Effector memory CD8-positive, alpha-beta T cell (primary cell): ENCODE data around the gene RAD17.
"Not testable (repeated sequence)": the region's sequence is repeated elsewhere in the genome, so short reads cannot be mapped to it uniquely, and the experiment has no call there.

ENCODE experiments used
- ATAC-seq: fragments of 150-1000 bp; cut with Tn5 transposase; replicated peaks from 2 replicates; pipeline ENCODE4 v1.10.0; 2021; ENCODE audit warnings: mild to moderate bottlenecking, moderate library complexity
- DNase-seq, 3 experiments: peaks; one replicate each; pipeline ENCODE4 v3.0.0; 2021
- H3K27ac Mint-ChIP-seq, 2 donors: one replicate each; pipeline ENCODE4 v1.8.0; 2022; ENCODE audit warnings: mild to moderate bottlenecking in 2 of 2, mixed read lengths in 2 of 2, moderate library complexity in 2 of 2
- H3K27me3 Mint-ChIP-seq, 2 donors: one replicate each; pipeline ENCODE4 v1.8.0; 2022; ENCODE audit warnings: mixed read lengths in 2 of 2
- H3K36me3 Mint-ChIP-seq: one replicate; pipeline ENCODE4 v1.8.0; 2022; ENCODE audit warnings: mild to moderate bottlenecking, moderate library complexity, mixed read lengths; ENCODE audit not compliant: insufficient read depth
- H3K4me1 Mint-ChIP-seq, 2 donors: one replicate each; pipeline ENCODE4 v1.8.0; 2022; ENCODE audit warnings: low read depth in 2 of 2, mixed read lengths in 2 of 2
- H3K4me3 Mint-ChIP-seq, 2 donors: one replicate each; pipeline ENCODE4 v1.8.0; 2022; ENCODE audit warnings: mild to moderate bottlenecking in 2 of 2, mixed read lengths in 2 of 2, moderate library complexity in 2 of 2
- H3K9me3 Mint-ChIP-seq, 2 donors: one replicate each; pipeline ENCODE4 v1.8.0; 2022; ENCODE audit warnings: mixed read lengths in 2 of 2

RAD17 gene

DNA sequence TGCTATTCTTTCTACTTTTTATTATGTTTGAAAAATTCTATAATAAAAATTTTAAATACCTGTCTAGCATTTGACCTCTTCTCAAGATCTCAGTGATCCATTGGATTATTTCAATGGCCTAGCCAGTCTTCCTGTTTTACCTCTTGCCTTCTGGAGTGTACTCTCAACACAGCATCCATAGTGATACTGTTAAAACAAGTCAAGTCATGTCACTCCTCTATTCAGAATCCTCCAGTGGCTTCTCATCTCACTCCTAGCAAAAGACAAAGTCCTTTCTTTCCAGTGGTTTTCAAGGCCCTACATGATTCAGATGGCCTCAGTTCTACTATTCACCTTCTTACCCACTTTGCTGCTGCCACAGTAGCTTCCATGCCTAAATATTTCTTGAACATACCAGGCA is 47.1 kb downstream of the RAD17 start:
- Mint-ChIP-seq H3K4me3 (no peak overlapping the region), H3K36me3 (peaks cover 9% of the 10 kb centered on the region), H3K4me1 (peaks cover 0 to 4% of the 10 kb centered on the region in 2 donors), H3K27me3 (no peaks in the 10 kb centered on the region), H3K9me3 (no peaks in the 10 kb centered on the region), H3K27ac (no peak overlapping the region)
- no peak for DNase-seq
- no peak for ATAC-seq

DNA sequence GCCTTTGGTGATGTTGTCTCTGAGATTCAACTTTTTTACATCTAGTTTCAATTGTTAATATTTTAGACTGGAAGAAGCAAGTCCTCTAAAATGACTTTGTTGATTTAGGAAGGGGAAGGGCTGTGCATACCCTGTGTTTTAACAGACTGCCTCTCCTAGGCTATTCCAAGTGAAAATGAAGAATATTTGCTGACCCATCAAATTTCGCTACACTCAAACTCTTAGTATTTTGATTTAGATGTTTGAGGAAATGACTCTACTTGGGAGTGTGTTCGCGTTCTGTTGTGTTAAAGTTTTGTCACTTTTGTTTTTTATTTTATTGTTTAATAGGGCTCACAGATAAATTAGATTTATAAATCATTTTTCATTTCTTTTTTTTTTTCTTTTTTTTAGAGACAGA is 48.9 kb downstream of the RAD17 start:
- no peak for ATAC-seq
- Mint-ChIP-seq H3K9me3 (no peaks in the 10 kb centered on the region), H3K36me3 (peaks cover 5% of the 10 kb centered on the region), H3K27ac (no peak overlapping the region), H3K4me1 (peaks cover 0 to 4% of the 10 kb centered on the region in 2 donors), H3K27me3 (peaks cover 0 to 4% of the 10 kb centered on the region in 2 donors), H3K4me3 (no peak overlapping the region)
- DNase-seq: no peak

DNA sequence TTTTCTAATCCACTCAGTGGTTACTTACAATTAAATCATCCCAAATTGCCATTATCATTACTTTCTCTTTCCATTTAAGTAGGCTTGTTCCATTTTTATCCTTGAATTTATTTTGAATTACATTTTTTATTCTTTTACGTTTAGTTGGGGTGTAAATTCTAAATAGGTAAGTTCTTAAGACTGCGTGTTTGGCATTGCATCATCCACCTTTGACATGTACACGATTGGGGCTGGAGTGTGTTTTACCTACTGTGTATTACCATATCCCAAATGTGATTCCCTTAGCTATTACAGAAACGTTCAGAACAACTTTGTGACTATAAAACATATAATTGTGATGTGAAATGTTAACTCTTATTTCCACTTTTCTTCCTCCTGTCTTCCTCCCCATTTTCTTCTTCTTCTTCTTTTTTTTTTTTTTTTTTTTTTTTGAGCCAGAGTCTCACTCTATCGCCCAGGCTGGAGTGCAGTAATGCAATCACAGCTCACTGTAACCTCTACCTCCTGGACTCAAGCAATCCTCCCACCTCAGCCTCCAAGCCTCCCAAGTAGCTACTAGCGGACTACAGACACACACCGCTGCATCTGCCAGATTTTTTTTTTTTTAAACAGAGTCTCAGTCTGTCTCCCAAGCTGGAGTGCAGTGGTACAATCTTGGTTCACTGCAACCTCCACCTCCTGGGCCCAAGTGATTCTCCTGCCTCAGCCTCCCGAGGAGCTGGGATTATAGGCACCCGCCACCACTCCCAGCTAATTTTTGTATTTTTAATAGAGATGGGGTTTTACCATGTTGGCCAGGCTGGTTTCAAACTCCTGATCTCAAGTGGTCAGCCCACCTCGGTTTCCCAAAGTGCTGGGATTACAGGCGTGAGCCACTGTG is 62.0 kb downstream of the RAD17 start:
- ATAC-seq (no peak), DNase-seq (no peak)
- Mint-ChIP-seq H3K36me3 (no peaks in the 10 kb centered on the region), H3K4me1 (no peaks in the 10 kb centered on the region), H3K27me3 (no peaks in the 10 kb centered on the region), H3K9me3 (no peaks in the 10 kb centered on the region), H3K27ac (no peak overlapping the region), H3K4me3 (no peak overlapping the region)

DNA sequence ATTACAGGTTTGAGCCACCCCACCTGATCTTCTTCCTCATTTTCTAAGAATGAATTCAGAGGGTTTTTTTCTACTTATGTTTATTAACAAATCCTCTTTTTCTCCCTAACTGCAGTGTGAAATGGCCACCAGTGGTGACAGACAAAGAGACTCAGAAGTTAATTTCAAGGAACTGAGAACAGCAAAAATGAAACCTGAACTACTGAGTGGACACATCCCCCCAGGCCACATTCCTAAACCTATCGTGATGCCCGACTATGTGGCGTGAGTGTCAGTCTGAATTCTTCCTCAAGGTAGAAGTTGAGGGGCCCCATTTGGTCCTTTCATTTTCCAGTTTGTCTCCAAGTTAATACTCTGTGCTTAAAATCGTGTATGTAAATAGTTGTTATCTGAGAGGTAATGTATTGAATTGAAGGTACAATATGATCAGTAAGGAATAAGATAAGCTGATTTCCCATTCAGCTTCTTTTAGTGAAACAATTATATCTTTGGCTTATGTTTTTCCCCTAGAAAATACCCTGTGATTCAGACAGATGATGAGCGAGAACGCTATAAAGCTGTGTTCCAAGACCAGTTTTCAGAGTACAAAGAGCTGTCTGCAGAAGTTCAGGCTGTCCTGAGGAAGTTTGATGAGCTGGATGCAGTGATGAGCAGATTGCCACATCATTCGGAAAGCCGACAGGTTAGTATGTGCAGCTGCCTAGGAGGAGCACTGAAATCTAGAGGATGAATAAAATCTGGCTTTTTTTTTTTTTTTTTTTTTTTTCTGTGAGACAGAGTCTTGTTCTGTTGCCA is 63.0 kb downstream of the RAD17 start:
- Mint-ChIP-seq H3K9me3 (no peaks in the 10 kb centered on the region), H3K36me3 (no peaks in the 10 kb centered on the region), H3K27ac (no peak overlapping the region), H3K4me3 (no peak overlapping the region), H3K27me3 (no peaks in the 10 kb centered on the region), H3K4me1 (no peaks in the 10 kb centered on the region)
- DNase-seq (no peak), ATAC-seq (no peak)

DNA sequence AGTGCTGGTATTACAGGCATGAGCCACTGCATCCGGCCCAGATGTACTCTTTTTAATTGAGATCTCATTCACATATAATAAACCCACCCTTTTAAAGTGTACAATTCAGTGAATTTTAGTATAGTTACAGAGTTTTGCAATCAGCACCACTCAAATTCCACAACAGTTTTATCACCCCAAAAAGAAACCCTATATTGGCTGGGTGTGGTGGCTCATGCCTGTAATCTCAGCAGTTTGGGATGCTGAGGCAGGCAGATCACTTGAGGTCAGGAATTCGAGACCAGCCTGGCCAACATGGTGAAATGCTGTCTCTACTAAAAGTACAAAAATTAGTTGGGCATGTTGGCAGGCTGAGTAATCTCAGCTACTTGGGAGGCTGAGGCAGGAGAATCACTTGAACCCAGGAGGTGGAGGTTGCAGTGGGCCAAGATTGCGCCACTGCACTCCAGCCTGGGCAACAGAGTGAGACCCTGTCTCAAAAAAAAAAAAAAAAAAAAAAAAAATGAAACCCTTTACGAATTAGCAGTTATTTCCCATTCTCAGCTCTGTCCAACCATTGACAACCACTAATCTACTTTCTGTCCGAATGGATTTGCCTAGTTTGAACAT is 65.8 kb downstream of the RAD17 start:
- ATAC-seq, H3K4me1 Mint-ChIP-seq, H3K9me3 Mint-ChIP-seq, H3K36me3 Mint-ChIP-seq, H3K4me3 Mint-ChIP-seq, H3K27ac Mint-ChIP-seq, DNase-seq, H3K27me3 Mint-ChIP-seq: not testable (repeated sequence)

DNA sequence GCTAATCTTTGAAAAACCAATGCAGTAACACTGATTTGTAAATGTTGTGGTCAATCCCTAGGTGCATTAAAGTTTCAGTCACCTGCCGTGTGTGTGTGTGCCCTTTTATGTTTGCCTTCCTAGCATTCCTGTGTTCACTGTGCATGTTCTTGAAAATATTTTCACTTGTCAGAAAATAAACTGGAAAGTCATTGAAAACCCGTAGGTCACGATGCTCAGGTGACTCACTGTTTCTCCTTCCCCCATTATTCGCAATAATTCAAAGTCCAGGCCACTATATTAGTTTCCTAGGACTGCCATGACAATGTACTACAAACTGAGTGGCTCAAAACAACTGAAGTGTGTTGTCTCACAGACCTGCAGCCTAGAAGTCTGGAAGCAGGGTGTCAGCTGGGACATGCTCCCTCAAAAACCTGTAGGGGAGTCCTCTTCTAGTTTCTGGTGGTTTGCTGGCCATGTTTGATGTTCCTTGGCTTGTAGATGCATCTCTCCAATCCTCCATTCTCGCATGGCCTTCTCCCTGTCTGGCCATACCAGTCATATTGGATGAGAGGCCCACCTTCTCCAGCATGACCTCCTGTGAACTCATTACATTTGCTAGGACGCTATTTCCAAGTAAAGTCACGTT is 74.6 kb downstream of the RAD17 start:
- Mint-ChIP-seq H3K9me3 (no peaks in the 10 kb centered on the region), H3K4me3 (no peak overlapping the region), H3K27ac (no peak overlapping the region), H3K36me3 (no peaks in the 10 kb centered on the region), H3K4me1 (no peaks in the 10 kb centered on the region), H3K27me3 (no peaks in the 10 kb centered on the region)
- ATAC-seq (no peak), DNase-seq (no peak)

DNA sequence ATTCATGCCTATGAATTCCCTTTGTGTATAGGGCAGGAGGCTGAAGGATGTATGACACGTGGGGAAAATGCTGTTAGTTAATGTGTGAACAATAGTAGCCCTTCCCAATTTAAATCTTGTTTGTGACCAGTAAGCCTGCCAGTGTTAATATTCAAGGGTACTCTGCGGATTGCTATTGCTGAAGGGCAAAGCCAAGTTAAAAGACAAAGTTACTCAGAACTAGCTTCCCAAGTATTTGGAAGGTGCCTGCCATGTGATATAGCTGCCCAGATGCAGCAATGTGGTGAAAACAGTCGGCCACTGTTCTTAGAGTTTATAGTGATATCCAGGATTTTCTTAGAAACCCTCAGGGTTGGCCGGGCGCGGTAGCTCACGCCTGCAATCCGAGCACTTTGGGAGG is 79.9 kb downstream of the RAD17 start:
- no peak for ATAC-seq
- H3K27me3 Mint-ChIP-seq: peaks cover 3 to 8% of the 10 kb centered on the region in 2 donors
- no peak for DNase-seq
- H3K9me3 Mint-ChIP-seq: no peaks in the 10 kb centered on the region
- no peaks in the 10 kb centered on the region for H3K36me3 Mint-ChIP-seq
- H3K27ac Mint-ChIP-seq: no peak overlapping the region
- no peak overlapping the region for H3K4me3 Mint-ChIP-seq
- no peaks in the 10 kb centered on the region for H3K4me1 Mint-ChIP-seq

DNA sequence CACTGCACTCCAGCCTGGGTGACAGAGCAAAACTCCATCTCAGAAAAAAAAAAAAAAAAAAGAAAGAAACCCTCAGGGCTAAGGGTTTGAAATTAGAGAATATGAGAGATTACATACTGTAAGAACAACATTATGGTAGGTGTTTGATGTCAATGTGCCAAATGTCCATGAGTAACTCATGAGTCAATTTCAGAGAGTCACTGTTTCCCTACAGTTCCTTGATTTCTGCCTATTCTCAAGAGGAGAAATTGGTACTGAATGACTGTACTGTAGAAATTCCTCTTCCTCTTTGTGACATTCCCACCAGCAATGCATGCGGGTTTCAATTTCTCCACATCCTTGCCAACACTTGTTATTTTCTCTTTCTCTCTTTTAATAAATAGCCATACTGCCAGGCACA is 80.5 kb downstream of the RAD17 start:
- DNase-seq: no peak
- Mint-ChIP-seq H3K4me1 (no peaks in the 10 kb centered on the region), H3K27ac (no peak overlapping the region), H3K36me3 (no peaks in the 10 kb centered on the region), H3K9me3 (no peaks in the 10 kb centered on the region), H3K27me3 (peaks cover 8 to 9% of the 10 kb centered on the region in 2 donors), H3K4me3 (no peak overlapping the region)
- no peak for ATAC-seq

DNA sequence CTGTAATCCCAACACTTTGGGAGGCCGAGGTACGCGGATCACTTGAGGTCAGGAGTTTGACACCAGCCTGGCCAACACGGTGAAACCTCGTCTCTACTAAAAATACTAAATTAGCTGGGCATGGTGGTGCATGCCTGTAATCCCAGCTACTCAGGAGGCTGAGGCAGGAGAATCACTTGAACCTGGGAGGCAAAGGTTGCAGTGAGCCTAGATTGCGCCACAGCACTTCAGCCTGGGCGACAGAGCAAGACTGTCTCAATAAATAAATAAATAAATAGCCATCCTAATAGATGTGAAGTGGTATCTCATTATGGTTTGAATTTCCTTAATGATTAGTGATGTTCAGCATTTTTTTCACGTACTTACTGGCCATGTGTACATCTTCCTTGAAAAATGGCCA is 80.9 kb downstream of the RAD17 start:
- not testable (repeated sequence) for DNase-seq, H3K27me3 Mint-ChIP-seq, H3K4me1 Mint-ChIP-seq, H3K4me3 Mint-ChIP-seq, H3K27ac Mint-ChIP-seq, H3K36me3 Mint-ChIP-seq, H3K9me3 Mint-ChIP-seq, ATAC-seq

DNA sequence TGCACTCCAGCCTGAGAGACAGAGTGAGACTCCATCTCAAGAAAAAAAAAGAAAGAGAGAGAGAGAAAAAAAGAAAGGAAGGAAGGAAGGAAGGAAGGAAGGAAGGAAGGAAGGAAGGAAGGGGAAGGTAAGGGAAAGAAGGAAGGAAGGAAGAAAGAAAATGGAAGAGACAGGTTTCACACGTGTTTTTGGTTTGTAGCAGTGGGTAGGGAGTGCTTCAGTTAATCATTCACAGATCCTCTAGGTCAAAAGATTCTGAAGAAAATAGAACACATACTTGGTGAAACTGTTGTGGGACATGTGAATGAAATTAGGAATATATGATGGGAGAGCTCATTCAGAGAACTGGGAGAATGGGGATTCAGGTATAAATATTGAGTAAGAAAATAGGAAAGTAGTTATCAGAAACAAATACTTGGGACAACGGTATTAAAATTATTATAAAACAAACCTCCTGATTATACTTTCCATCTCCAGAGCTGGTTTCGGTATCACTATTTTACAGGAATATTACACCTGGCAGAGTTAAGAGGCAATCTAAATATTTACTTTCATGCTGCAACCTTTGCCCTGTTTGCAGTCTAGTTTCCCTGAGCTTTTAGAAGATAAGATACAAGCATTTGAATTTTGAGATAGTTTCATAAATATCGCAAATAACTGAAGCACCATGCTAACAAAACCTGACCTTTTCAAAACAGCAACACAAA is 82.5 kb downstream of the RAD17 start:
- ATAC-seq (no peak), DNase-seq (no peak)
- Mint-ChIP-seq H3K9me3 (no peaks in the 10 kb centered on the region), H3K4me3 (no peak overlapping the region), H3K27ac (no peak overlapping the region), H3K36me3 (no peaks in the 10 kb centered on the region), H3K4me1 (no peaks in the 10 kb centered on the region), H3K27me3 (peaks cover 8 to 10% of the 10 kb centered on the region in 2 donors)

DNA sequence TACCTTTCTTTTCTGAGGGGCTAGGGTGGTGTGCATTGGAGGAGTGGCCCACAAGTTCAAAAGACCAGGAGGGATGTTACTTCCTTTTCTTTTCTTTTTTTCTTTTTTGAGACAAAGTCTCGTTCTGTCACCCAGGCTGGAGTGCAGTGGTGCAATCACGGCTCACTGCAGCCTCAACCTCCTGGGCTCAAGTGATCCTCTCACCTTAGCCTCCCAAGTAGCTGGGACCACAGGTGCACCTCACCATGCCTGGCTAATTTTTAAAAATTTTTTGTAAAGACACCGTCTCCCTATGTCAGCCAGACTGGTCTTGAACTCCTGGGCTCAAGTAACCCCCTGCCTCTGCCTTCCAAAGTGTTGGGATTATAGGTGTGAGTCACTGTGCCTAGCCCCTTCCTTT is 83.9 kb downstream of the RAD17 start:
- not testable (repeated sequence) for H3K9me3 Mint-ChIP-seq, H3K27ac Mint-ChIP-seq, H3K4me1 Mint-ChIP-seq, ATAC-seq, DNase-seq, H3K27me3 Mint-ChIP-seq, H3K4me3 Mint-ChIP-seq, H3K36me3 Mint-ChIP-seq

DNA sequence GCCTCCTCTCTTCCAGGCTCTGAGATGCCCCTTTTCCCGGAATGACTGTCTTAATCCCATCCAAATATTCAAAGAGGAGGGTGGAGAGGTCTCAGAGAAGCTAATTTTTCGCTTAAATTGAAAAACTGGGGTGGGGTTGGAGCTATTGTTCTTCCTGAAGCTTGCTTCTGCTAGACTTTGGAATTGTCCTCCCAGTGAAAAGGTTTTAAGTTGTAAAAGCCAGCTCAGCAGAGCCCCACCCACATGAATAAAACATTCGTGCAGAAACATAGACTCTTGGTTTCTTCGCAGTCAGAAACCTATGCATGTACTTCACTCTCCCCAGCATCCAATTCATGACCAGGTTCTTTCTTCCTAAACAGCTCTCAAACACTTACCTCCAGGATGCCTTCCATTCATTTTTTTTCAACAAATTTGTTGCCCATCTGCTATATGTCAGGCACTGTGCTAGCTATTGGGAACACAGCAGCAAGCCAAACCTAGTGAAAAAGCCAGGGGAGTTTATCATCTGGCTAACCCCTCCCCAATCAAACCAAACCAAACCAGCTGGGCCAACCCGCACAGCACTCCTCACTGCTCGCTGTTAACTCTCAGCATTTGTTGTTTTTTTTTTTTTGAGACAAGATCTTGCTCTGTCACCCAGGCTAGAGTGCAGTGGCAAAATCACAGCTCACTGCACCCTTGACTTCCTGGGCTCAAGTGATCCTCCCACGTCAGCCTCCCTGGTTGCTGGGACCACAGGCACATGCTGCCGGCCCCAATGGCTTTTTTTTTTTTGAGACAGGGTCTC is 85.0 kb downstream of the RAD17 start:
- Mint-ChIP-seq H3K9me3 (no peaks in the 10 kb centered on the region), H3K27me3 (peaks cover 19 to 21% of the 10 kb centered on the region in 2 donors), H3K4me1 (no peaks in the 10 kb centered on the region), H3K36me3 (no peaks in the 10 kb centered on the region), H3K4me3 (no peak overlapping the region), H3K27ac (no peak overlapping the region)
- ATAC-seq (no peak), DNase-seq (no peak)
